ENCODE measurements around the gene CCT5. TPM values are rescaled to one million over a fixed set of nuclear protein-coding genes. Genes with fewer than 3 reads are reported as not detected.

Gene CCT5
- total RNA-seq, 3 donors from 2014 or later: 151 to 208 (median 180) TPM

DNA sequence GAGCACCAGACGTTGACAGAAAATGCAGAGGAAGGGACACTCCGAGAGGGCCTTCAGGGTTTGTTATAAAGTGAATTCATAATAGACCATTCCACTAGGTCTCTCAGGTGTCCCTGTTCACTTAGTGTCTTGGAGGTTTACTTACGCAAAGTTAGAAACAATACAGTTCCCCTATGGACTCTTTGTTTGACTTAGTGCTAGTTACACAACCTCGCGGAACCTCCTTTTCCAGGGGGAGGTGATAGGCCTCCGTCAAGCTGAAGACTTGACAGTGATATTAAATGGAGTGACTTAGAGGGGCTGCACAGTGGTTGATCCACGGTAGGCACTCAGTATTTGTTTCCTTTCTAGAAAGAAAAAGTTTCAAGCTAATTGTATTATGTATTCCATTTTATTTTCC lies 1.3 kb downstream of the CCT5 start:
- H3K27ac ChIP-seq: no peak overlapping the region
- TF ChIP-seq POLR2AphosphoS5 (IDR thresholded peaks at IDR 0.05) (no peak), CTCF (IDR thresholded peaks at IDR 0.05) (no peak), POLR2A (IDR thresholded peaks at IDR 0.05) (no peak)
- no peaks in the 10 kb centered on the region for H3K27me3 ChIP-seq
- intact Hi-C loops (cut with DNase I; ENCODE audit: low total_unique reads): no loop called here
- DNase-seq (ENCODE audit: low spot score in 2 of 2): no peak
- H3K9me3 ChIP-seq: no peaks in the 10 kb centered on the region
- H3K36me3 ChIP-seq: no peaks in the 10 kb centered on the region
- peaks cover 0 to 20% of the 10 kb centered on the region in 2 donors for H3K4me1 ChIP-seq
- peak overlapping the region; percentile 83 to 95 (median 93) for H3K4me3 ChIP-seq

DNA sequence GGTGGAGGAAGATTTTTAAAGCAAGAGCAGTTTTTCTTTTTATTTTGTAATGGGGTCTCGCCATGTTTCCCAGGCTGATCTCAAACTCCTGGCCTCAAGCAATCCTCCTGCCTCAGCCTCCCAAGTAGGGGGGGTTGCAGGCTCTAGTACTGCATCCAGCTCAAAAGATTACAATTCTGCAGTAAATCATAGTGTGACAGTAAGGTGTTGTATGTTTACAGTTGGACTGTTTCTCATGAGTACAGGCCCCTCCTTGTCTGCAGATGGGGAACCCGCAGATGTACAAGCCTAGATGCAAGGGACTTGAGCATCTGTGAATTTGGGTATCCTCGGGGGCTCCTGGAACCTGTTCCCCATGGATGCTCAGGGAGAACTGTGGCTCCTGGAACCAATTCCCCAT lies 3.3 kb downstream of the CCT5 start:
- TF ChIP-seq POLR2A (IDR thresholded peaks at IDR 0.05) (no peak), CTCF (IDR thresholded peaks at IDR 0.05) (no peak), POLR2AphosphoS5 (IDR thresholded peaks at IDR 0.05) (no peak)
- Histone ChIP-seq H3K4me1 (peaks cover 0 to 20% of the 10 kb centered on the region in 2 donors), H3K4me3 (no peak overlapping the region), H3K27ac (no peak overlapping the region), H3K9me3 (no peaks in the 10 kb centered on the region), H3K27me3 (no peaks in the 10 kb centered on the region), H3K36me3 (no peaks in the 10 kb centered on the region)
- intact Hi-C loops (cut with DNase I; ENCODE audit: low total_unique reads): no loop called here
- no peak for DNase-seq (ENCODE audit: low spot score in 2 of 2)

GRCh38 chr5:10254686-10255085 lies 4.6 kb downstream of the CCT5 start:
- H3K4me3 ChIP-seq: no peak overlapping the region
- DNase-seq (ENCODE audit: low spot score in 2 of 2): no peak
- no peaks in the 10 kb centered on the region for H3K9me3 ChIP-seq
- H3K36me3 ChIP-seq: no peaks in the 10 kb centered on the region
- intact Hi-C loops (cut with DNase I; ENCODE audit: low total_unique reads): no loop called here
- TF ChIP-seq POLR2A (IDR thresholded peaks at IDR 0.05): no peak
- TF ChIP-seq POLR2AphosphoS5 (IDR thresholded peaks at IDR 0.05): no peak
- no peak for TF ChIP-seq CTCF (IDR thresholded peaks at IDR 0.05)
- H3K27me3 ChIP-seq: no peaks in the 10 kb centered on the region
- peaks cover 0 to 15% of the 10 kb centered on the region in 2 donors for H3K4me1 ChIP-seq
- H3K27ac ChIP-seq: no peak overlapping the region

DNA sequence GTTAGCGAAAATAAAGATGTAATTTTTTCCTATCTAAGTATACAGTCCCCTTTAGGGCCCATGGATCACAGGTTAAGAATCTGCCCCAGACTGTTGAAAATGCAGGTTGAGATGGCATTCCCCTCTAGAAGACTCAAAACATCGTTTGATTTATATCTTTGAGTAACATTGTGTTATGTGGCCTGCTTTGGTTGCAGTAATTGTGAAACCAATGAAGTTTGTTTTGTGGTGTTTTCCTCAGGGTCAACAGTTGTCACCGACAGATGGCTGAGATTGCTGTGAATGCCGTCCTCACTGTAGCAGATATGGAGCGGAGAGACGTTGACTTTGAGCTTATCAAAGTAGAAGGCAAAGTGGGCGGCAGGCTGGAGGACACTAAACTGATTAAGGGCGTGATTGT lies 7.8 kb downstream of the CCT5 start:
- Histone ChIP-seq H3K27me3 (no peaks in the 10 kb centered on the region), H3K4me1 (peaks cover 0 to 6% of the 10 kb centered on the region in 2 donors), H3K4me3 (no peak overlapping the region), H3K27ac (no peak overlapping the region), H3K36me3 (peaks cover 7% of the 10 kb centered on the region), H3K9me3 (no peaks in the 10 kb centered on the region)
- no peak for TF ChIP-seq POLR2A (IDR thresholded peaks at IDR 0.05)
- no peak for TF ChIP-seq CTCF (IDR thresholded peaks at IDR 0.05)
- no peak for TF ChIP-seq POLR2AphosphoS5 (IDR thresholded peaks at IDR 0.05)
- intact Hi-C loops (cut with DNase I; ENCODE audit: low total_unique reads): no loop called here
- no peak for DNase-seq (ENCODE audit: low spot score in 2 of 2)

DNA sequence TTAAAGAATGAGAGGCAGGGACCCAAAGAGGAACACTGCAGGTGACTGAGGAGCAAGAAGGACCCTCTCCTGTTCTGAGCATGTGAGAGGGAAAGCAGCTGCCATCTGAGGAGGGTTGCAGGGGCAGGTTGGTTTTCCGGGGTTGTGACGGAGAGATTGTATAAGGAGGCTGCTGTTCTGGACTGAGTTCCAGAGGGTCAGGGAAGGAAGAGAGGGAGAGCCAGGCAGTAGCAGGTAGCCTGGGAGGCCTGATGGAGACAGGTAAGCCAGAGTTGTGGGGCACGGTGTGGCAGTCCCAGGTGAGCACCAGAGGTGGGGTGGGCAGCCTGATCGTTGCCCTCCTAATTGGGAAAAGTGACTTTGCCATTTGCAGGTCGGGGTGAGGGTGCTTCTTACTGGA lies 9.8 kb downstream of the CCT5 start:
- Histone ChIP-seq H3K27me3 (no peaks in the 10 kb centered on the region), H3K36me3 (peaks cover 7% of the 10 kb centered on the region), H3K9me3 (no peaks in the 10 kb centered on the region), H3K4me1 (peaks cover 0 to 6% of the 10 kb centered on the region in 2 donors), H3K4me3 (no peak overlapping the region), H3K27ac (no peak overlapping the region)
- TF ChIP-seq CTCF (IDR thresholded peaks at IDR 0.05) (no peak), POLR2A (IDR thresholded peaks at IDR 0.05) (no peak), POLR2AphosphoS5 (IDR thresholded peaks at IDR 0.05) (no peak)
- no peak for DNase-seq (ENCODE audit: low spot score in 2 of 2)
- intact Hi-C loops (cut with DNase I; ENCODE audit: low total_unique reads): no loop called here
